EL (cell line): ENCODE measurements around the gene PRTFDC1.

Experiments
- DNase-seq: peaks from one replicate; pipeline ENCODE4 v3.0.0-alpha.2; 2016

The PRTFDC1 gene

DNA sequence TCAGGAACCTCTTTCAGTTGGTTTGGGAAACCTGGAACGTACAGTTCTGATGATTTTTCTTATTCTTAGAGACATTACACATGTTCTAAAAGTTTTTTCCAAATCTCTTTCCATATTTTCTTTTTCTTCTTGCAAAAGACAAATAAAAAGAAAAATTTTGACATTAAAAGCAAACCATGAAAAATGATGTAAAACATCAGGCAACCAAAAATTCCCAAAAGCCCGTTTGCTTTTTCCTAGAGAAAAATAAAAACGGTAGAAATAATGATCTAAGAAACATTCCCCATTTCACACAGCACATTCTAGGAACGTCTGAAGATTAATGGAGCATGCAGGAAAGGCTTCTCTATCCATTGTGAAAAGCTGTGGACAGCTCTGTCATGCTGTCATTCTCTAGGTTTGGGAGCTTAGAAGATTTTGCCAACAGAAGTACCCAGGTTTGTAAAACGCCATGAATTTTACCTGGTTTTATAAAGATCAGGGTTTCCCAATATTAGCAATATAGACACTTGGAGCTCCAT lies 11.2 kb upstream of the PRTFDC1 start:
- no peak for DNase-seq

- peak; percentile 25 for DNase-seq
Measured at GRCh38 chr10:24962995-24963394, 10.6 kb upstream of the PRTFDC1 start.

- no peak for DNase-seq
Measured at GRCh38 chr10:24961582-24961981, 9.2 kb upstream of the PRTFDC1 start.

- DNase-seq: no peak
Measured at GRCh38 chr10:24959382-24959730, 7.0 kb upstream of the PRTFDC1 start.

- peak; percentile 52 for DNase-seq
Measured at GRCh38 chr10:24958721-24959381, 6.4 kb upstream of the PRTFDC1 start.

- peak; percentile 83 for DNase-seq
Measured at GRCh38 chr10:24958091-24958720, 5.8 kb upstream of the PRTFDC1 start.

GRCh38 chr10:24957624-24958051 lies 5.2 kb upstream of the PRTFDC1 start:
- DNase-seq: peak; percentile 27

- DNase-seq: no peak
Measured at GRCh38 chr10:24953675-24954074, 1.3 kb upstream of the PRTFDC1 start.

DNA sequence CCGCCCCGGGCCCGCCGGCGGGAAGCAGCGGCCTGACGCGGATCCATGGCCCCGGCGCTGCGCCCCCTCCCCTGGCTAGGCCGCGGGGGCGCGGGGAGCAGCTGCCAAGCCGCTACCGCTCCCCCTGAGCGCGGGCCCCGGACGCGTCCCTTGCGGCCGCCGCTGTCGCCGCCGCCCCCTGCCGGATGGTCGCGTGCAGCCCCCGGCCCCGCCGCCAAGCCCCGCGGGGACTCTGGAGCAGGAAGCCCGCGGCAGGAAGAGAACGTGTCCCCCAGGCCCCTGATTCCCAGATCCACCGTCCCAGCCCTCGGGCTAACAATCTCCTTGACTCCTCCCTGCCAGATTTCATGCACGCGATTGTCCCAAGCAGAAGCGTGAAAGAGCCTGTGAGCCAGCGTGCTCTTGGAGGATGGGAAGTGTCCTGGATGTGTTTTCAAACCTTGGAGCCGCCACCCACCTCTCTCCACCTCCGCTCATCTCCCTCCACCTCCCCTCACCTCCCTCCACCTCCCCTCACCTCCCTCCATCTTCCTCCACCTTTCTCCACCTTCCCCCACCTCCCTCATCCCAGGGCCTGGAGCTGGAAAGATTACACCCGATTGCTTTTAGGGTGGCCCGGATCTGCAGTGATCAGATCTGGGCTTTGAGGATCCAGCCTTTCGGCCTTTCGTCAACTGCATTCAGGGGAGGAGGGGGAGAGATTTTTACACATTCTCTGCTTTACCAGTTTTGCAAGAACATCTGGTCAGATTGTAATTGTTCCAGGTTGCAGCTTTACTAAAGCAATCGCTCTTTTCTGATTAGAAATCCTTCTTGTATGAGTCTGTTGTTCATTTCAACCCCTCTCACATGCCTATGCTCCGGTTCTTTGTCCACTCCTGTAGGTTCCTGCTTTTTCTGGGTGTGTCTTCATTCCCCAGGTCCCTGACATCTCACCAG lies 570 bp upstream of the PRTFDC1 start:
- DNase-seq: peak; percentile 75

DNA sequence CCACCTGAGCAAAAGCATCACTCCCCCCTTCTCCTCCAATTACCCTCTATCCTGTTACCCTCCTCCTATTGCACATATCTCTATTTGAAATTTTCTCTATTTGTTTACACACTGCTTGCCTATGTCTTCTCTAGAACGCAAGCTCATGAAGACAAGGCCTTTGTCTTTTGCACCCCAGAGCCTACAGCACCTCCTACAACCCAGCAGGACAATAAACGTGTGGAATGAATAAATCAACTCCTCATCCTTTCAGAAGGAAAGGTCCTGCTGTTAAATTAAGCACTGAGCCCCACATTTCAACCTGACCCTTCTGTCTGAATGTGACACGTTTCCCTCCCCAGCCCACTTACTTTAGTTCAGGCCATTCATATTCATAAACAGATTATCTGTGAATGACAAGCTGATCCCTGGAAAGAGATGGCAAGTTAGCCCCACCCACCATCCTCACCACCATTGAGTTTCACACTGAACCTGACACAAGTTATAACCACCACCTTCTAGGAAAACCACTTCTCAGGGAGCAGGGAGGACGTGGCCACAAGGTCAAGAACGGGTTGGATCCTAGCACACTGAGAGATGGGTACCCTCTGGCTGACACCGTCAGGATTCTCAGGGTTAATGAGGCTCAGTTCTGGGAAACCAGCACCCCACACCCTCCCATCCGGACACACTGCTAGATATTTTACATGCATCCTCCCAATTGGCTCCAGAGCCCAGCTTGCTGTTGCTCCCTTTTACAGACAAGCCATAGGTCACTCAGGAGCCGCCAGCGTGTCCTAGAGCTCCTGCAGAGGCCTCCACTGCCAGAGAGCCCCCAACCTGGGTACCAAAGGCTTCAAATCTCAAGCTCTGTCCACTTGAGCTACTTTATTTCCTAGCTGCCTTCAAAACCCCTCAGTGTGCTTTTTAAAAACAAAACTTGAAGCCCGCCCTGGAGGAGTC lies 934 bp downstream of the PRTFDC1 start:
- DNase-seq: peak; percentile 23

DNA sequence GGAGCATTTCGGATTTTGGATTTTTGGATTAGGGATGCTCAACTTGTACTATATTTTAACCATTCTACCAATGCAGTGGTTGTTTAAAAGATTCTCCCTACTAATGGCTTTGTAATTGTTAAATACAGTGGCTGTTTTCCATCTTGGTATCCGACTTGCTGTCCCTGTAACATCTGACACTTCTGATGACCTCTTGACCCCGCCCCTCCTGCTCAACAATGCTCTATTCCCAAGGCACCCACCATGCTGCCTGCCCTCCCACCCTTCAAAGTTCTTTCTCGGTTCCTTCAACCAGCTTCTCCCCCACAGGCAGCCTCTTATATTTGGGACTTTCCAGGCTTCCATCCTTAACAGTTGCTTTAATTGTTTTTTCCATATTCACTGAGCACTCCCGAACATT lies 2.0 kb downstream of the PRTFDC1 start:
- DNase-seq: no peak

DNA sequence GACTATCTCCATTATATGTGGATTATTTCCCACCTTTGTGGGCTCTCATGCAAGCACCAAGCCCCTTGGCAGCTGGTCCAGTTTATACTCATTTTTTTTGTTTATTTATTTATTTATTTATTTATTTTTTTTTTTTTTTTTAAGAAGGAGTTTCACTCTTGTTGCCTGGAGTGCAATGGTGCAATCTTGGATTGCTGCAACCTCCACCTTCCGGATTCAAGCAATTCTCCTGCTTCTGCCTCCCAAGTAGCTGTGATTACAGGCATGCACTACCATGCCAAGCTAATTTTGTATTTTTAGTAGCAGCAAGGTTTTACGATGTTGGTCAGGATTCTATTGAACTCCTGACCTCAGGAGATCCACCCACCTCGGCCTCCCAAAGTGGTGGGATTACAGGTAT lies 2.8 kb downstream of the PRTFDC1 start:
- DNase-seq: no peak

- DNase-seq: peak; percentile 30
Measured at GRCh38 chr10:24947304-24948097, 4.9 kb downstream of the PRTFDC1 start.

- peak; percentile 47 for DNase-seq
Measured at GRCh38 chr10:24944512-24945255, 7.7 kb downstream of the PRTFDC1 start.

DNA sequence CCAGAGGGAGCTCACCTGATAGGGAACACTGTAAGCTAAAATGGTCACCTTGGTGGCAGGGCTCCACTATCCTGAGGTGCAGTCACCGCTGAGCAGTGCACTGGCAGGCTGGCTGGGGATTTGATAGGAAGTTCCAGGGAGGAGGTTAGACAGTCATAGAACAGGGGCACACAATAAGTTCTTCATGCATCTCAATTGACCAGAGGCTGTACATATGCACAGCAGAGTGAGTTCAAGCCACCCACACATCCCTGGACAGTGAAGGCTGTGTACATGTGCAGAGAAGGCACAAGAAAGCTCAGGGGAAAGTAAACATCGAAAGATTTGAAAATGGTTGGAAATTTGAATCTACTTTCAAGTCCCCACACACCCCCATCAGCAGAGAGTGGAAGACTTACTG lies 13.9 kb downstream of the PRTFDC1 start:
- no peak for DNase-seq

DNA sequence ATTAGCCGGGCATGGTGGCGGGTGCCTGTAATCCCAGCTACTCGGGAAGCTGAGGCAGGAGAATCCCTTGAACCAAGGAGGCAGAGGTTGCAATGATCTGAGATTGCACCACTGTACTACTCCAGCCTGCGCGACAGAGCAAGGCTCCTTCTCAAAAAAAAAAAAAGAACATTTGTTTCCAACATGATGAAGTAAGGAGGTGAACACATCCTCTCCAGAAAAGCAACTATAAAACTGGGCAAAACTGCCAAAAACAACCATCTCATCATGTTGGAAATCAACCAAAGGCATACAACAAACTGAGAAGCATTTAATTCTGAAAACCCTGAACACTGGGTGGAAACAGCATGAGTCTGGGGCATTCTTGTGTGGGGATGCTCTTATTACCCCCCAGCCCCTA lies 14.3 kb downstream of the PRTFDC1 start:
- DNase-seq: no peak

DNA sequence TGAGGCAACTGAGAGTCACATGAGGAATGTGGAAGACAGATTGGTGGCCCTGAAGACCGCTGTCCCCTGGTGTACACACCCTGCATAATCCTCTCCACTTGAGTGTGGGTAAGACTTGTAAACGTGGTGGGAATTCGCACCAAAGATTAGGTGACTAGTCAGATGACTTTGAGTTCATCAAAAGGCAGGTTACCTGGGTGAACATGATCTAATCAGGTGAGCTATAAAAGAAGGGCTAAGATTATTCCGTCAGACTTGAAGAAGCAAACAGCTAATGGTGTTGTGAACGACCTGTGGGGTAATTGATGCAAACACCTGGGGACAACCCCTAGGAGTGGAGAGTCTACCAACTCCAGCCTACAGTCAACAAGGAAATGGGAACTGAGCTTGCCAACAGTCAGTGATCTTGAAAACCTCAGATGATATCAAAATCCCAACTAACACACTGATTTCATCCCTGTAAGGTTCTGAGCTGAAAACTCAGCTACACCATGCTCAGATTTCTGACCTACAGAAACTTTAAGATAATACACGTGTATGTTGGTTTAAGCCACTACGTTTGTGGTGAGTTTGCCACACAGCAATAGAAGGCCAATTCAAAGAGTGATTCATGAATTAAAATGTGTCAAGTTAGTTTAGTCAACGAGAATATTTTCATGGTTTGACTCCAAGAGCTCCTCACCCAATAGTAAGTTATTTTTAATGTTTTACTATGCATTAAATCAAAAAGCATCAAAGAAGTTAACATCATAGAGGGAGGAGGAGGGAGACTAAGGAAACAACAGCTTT lies 16.7 kb downstream of the PRTFDC1 start:
- no peak for DNase-seq

DNA sequence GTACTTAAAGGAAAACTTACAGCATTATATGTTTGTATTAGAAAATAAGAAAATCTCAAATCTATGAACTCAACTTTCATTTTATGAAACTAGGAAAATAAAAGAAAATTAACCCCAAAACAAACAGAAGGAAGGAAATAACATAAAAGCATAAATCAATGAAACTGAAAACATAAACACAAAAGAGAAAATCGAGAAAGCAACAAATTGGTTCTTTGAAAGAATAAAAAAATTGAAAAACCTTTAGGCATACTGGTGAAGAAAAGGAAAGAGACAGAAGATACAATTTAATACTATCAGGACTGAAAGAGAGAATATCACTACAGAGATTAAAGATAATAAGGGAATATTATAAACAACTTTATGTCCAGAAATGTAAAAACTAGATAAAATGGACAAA lies 21.2 kb downstream of the PRTFDC1 start:
- no peak for DNase-seq

DNA sequence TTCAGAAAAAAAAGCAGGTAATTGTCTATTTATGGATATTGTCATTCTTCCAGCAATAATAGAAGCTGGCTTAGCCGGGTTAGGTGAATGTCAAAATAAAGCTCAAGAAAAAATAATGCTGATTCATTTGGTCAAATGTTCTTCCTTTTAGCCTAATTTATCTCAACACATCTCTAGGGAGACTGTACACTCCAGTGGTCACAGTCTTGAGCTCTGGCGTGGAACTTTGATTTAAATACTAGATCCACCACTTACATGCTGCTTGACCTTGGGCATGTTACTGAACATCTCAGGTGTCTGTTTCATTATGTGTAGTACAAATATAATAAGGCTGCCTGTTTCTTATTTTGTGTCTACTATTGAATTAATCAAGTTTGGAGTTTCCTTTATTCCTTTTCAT lies 22.0 kb downstream of the PRTFDC1 start:
- no peak for DNase-seq

DNA sequence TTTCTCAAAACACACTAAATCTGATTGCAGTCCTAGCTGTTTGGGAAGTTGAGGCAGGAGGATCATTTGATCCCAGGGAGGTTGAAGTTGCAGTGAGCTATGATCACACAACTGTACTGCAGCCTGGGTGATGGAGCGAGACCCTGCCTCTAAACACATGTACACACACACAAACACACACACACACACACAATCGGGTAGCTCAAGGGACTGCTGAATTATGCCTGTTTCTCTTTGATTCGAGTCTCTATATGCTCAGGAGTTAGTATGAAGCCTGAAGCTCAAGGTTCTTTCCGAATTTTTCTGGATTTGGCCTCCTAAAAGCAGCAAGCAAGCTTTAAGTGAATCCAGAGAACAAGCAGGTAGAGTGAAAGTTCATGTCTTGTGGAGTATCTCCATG lies 22.5 kb downstream of the PRTFDC1 start:
- no peak for DNase-seq
